HCT116 (cell line): ENCODE results near the gene FHIT. TPM values are rescaled to one million over a fixed set of nuclear protein-coding genes. Genes with fewer than 3 reads are reported as not detected.
A peak's percentile ranks its signal among the peaks of the same experiment; 100 is the strongest.

Experiments
- ATAC-seq: fragments of 200-7000 bp; cut with Tn5 transposase; 2 replicates; pipeline ENCODE4 v1.9.1; 2020; ENCODE audit warnings: mild to moderate bottlenecking, moderate library complexity
- BruUV-seq: library from RNA; stranded (reverse); fragments of 400-500 nt; replicated peaks from 2 replicates; lab custom pipeline; 2021; lab: Mats Ljungman, UMichigan
- CTCF ChIA-PET: fragments of 300-600 bp; sonication (Branson Sonifier 250); formaldehyde crosslinking; loops from one replicate; lab custom pipeline; 2021; ENCODE audit warnings: antibody characterized with exemption; lab: Charles Lee
- POLR2A ChIA-PET: fragments of 300-600, 350-600 bp; sonication (Branson Sonifier 250); formaldehyde crosslinking; loops from one replicate; lab custom pipeline; 2021; ENCODE audit warnings: antibody characterized with exemption; lab: Charles Lee
- RAD21 ChIA-PET, 2 experiments: fragments of 300-600 bp; sonication (Branson Sonifier 250); formaldehyde crosslinking; loops; one replicate each; lab custom pipeline; 2023; ENCODE audit warnings: low total read pairs in 2 of 2; ENCODE audit not compliant: uncharacterized antibody in 2 of 2, unreplicated experiment in 2 of 2, low non-redundant PET in 1 of 2; lab: Charles Lee
- DNase-seq: peaks from one replicate; pipeline ENCODE4 v3.0.0-alpha.2; 2010; ENCODE audit warnings: low read depth, low spot score
- H2AFZ ChIP-seq: fragments of 200-600 bp; shearing (Covaris generic), sonication (generic); 2 replicates; pipeline ENCODE4 v1.6.1; 2017; ENCODE audit warnings: low read depth, mixed run types, mixed read lengths, antibody characterized with exemption, low read length; ENCODE audit not compliant: poor library complexity, severe bottlenecking
- H3K27ac ChIP-seq: 2 replicates; pipeline ENCODE4 v1.5.1; 2012; ENCODE audit warnings: low read depth, low read length
- H3K27me3 ChIP-seq: fragments of 200-600 bp; sonication (generic); 2 replicates; pipeline ENCODE4 v1.6.1; 2016; ENCODE audit warnings: mixed run types, low read length, mixed read lengths; ENCODE audit not compliant: insufficient read depth
- H3K36me3 ChIP-seq, 2 experiments: fragments of 200-500 bp in 1 of 2; fragments of 200-600 bp in 1 of 2; sonication (Bioruptor generic) in 1 of 2; sonication (generic) in 1 of 2; 2 replicates each; pipeline versions ENCODE4 v1.5.1 to v1.6.1; 2014 to 2016; ENCODE audit warnings: low read length in 2 of 2, inconsistent platforms in 1 of 2, mixed read lengths in 1 of 2, mixed run types in 1 of 2; ENCODE audit not compliant: insufficient read depth in 2 of 2, control insufficient read depth in 1 of 2
- H3K4me1 ChIP-seq, 2 experiments: fragments of 200-600 bp in 1 of 2; sonication (generic) in 1 of 2; 2 replicates each; pipeline versions ENCODE4 v1.5.1 to v1.6.1; 2012 to 2017; ENCODE audit warnings: low read length in 2 of 2, inconsistent platforms in 1 of 2, mild to moderate bottlenecking in 1 of 2, mixed read lengths in 1 of 2, mixed run types in 1 of 2, moderate library complexity in 1 of 2; ENCODE audit not compliant: insufficient read depth in 2 of 2, control insufficient read depth in 1 of 2
- H3K4me2 ChIP-seq: fragments of 200-600 bp; sonication (generic); 2 replicates; pipeline ENCODE4 v1.6.1; 2017; ENCODE audit warnings: mixed run types, low read length, mixed read lengths
- H3K4me3 ChIP-seq, 2 experiments: fragments of 200-600 bp in 1 of 2; sonication (generic) in 1 of 2; replicated peaks in 1 of 2; 2 replicates each; pipeline ENCODE4 v1.5.1; 2011 to 2016; ENCODE audit warnings: low read length in 2 of 2, control low read depth in 1 of 2, low read depth in 1 of 2, mild to moderate bottlenecking in 1 of 2, mixed read lengths in 1 of 2, mixed run types in 1 of 2
- H3K79me2 ChIP-seq: fragments of 200-600 bp; sonication (generic); 2 replicates; pipeline ENCODE4 v1.6.1; 2017; ENCODE audit warnings: mild to moderate bottlenecking, mixed run types, low read length, moderate library complexity, mixed read lengths; ENCODE audit not compliant: insufficient read depth
- H3K9ac ChIP-seq: fragments of 200-600 bp; sonication (generic); 2 replicates; pipeline ENCODE4 v1.6.1; 2016; ENCODE audit warnings: low read length, mixed read lengths
- H3K9me2 ChIP-seq: fragments of 200-600 bp; sonication (generic), shearing (Covaris generic); 2 replicates; pipeline ENCODE4 v1.6.1; 2017; ENCODE audit warnings: mixed run types, mild to moderate bottlenecking, moderate library complexity; ENCODE audit not compliant: insufficient read depth
- H3K9me3 ChIP-seq, 2 experiments: fragments of 200-500 bp in 1 of 2; fragments of 200-600 bp in 1 of 2; sonication (Bioruptor generic) in 1 of 2; sonication (generic) in 1 of 2; 2 replicates each; pipeline ENCODE4 v1.6.1; 2014 to 2017; ENCODE audit warnings: low read length in 2 of 2, mixed read lengths in 2 of 2, inconsistent platforms in 1 of 2, low read depth in 1 of 2, mild to moderate bottlenecking in 1 of 2, mixed run types in 1 of 2, moderate library complexity in 1 of 2; ENCODE audit not compliant: control insufficient read depth in 1 of 2, insufficient read depth in 1 of 2
- H4K20me1 ChIP-seq: fragments of 200-600 bp; sonication (generic), shearing (Covaris generic); 2 replicates; pipeline ENCODE4 v1.6.1; 2017; ENCODE audit warnings: mixed run types, mild to moderate bottlenecking, moderate library complexity; ENCODE audit not compliant: insufficient read depth
- MAX ChIP-seq: IDR thresholded peaks from 2 replicates; pipeline ENCODE4 v1.6.1; 2012
- SRF ChIP-seq: IDR thresholded peaks from 2 replicates; pipeline ENCODE4 v1.6.1; 2012; ENCODE audit warnings: low read depth
- intact Hi-C: fragments of 100-400 bp; cut with micrococcal nuclease; formaldehyde crosslinking; loops from 2 replicates; pipeline ENCODE4 v1.10.0; 2022
- total RNA-seq: library from RNA; stranded (reverse); gene quantifications from one replicate; pipeline ENCODE4 v1.2.1, GENCODE V29; 2021; ENCODE audit not compliant: unreplicated experiment
- TF ChIP-seq, protein P1 (sequence below), 3 experiments: fragments of 200-600 bp in 1 of 3; sonication (generic) in 1 of 3; IDR thresholded peaks in 2 of 3; conservative IDR thresholded peaks in 1 of 3; 2 replicates each; pipeline ENCODE4 v1.5.1; 2012 to 2017; ENCODE audit warnings: low read depth in 2 of 3, low read length in 2 of 3, antibody characterized with exemption in 1 of 3, borderline replicate concordance in 1 of 3, control low read depth in 1 of 3, mild to moderate bottlenecking in 1 of 3, mixed read lengths in 1 of 3, mixed run types in 1 of 3, moderate library complexity in 1 of 3; ENCODE audit not compliant: insufficient read depth in 1 of 3

FHIT gene
- total RNA-seq, 1 experiment from 2014 or later, result 20.1 TPM

GRCh38 chr3:61299343-61300005, 48.2 kb upstream of the FHIT start:
- Histone ChIP-seq H3K4me1 (no peaks in the 10 kb centered on the region), H3K27me3 (peaks cover 82% of the 10 kb centered on the region), H3K36me3 (no peaks in the 10 kb centered on the region), H3K4me3 (no peak overlapping the region), H2AFZ (no peak overlapping the region), H3K79me2 (no peaks in the 10 kb centered on the region), H4K20me1 (no peaks in the 10 kb centered on the region), H3K9ac (no peak overlapping the region), H3K9me2 (no peaks in the 10 kb centered on the region), H3K4me2 (no peak overlapping the region), H3K27ac (no peak overlapping the region), H3K9me3 (no peaks in the 10 kb centered on the region)
- intact Hi-C loops, result no loop called here
- TF ChIP-seq, protein P1, sequence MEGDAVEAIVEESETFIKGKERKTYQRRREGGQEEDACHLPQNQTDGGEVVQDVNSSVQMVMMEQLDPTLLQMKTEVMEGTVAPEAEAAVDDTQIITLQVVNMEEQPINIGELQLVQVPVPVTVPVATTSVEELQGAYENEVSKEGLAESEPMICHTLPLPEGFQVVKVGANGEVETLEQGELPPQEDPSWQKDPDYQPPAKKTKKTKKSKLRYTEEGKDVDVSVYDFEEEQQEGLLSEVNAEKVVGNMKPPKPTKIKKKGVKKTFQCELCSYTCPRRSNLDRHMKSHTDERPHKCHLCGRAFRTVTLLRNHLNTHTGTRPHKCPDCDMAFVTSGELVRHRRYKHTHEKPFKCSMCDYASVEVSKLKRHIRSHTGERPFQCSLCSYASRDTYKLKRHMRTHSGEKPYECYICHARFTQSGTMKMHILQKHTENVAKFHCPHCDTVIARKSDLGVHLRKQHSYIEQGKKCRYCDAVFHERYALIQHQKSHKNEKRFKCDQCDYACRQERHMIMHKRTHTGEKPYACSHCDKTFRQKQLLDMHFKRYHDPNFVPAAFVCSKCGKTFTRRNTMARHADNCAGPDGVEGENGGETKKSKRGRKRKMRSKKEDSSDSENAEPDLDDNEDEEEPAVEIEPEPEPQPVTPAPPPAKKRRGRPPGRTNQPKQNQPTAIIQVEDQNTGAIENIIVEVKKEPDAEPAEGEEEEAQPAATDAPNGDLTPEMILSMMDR (IDR thresholded peaks at IDR 0.05 in 2 of 3, conservative IDR thresholded peaks at IDR 0.05 in 1 of 3; ENCODE audit: borderline replicate concordance in 1 of 3, insufficient read depth in 1 of 3, low read depth in 2 of 3, low read length in 2 of 3), result 0 out of 6 replicates have a peak, but pooled peaks of 1 of the 3 experiments have one; percentile 2
- no peak for TF ChIP-seq SRF
- ATAC-seq, result no peak
- POLR2A ChIA-PET, result no interaction called here
- no peak for DNase-seq
- BruUV-seq, result no TSS peak
- CTCF ChIA-PET, result interaction anchor here (1.2 kb wide), 1 partner anchor 9 kb away, joined by 3 read pairs; no protein-coding TSS in a partner anchor
- RAD21 ChIA-PET, result interaction anchor here in 1 of 2 experiments (0.6 kb wide), 1 partner anchor 61 kb away, joined by 6 read pairs; no protein-coding TSS in a partner anchor

DNA sequence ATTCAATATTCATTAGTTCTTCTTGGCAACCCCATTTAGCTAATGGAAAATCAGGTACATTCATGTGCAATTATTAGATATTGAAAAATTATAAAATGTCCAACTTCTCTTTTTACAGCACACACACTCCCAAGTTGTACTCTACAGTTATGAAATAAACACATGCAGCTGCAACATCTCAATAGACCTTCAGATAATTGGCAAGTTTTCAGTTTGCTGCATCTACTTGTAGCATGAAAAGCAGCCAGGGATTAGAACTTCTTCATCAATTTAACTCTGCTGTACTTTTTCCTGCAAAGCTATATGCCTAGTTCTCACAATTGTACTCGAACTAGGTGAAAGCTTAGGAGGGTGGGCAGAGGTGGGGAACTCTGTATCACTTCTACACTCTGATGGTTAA, 46.6 kb upstream of the FHIT start:
- H3K27me3 ChIP-seq, result peaks cover 66% of the 10 kb centered on the region
- H3K4me2 ChIP-seq, result no peak overlapping the region
- H3K9me3 ChIP-seq, result no peaks in the 10 kb centered on the region
- ATAC-seq (no peak), DNase-seq (no peak)
- intact Hi-C loops, result no loop called here
- H3K27ac ChIP-seq, result no peak overlapping the region
- no peaks in the 10 kb centered on the region for H3K9me2 ChIP-seq
- no peak overlapping the region for H2AFZ ChIP-seq
- no peaks in the 10 kb centered on the region for H4K20me1 ChIP-seq
- POLR2A ChIA-PET, result interaction anchor here (0.8 kb wide), 1 partner anchor 10 kb away, joined by 3 read pairs; no protein-coding TSS in a partner anchor
- H3K9ac ChIP-seq, result no peak overlapping the region
- H3K36me3 ChIP-seq, result no peaks in the 10 kb centered on the region
- H3K79me2 ChIP-seq, result no peaks in the 10 kb centered on the region
- BruUV-seq, result no TSS peak
- TF ChIP-seq MAX, result no peak
- TF ChIP-seq, all 23 proteins: peak for 0
- ChIA-PET RAD21 (no interaction called here), CTCF (no interaction called here)
- Histone ChIP-seq H3K4me1 (no peaks in the 10 kb centered on the region), H3K4me3 (no peak overlapping the region)
